H9 (cell line): Measurements from ENCODE around the gene KHNYN. TPM values are rescaled to one million over a fixed set of nuclear protein-coding genes. Genes with fewer than 3 reads are reported as not detected.

Source experiments
- DNase-seq: peaks from one replicate; pipeline ENCODE4 v3.0.0-alpha.2; 2017
- H2AFZ ChIP-seq: one replicate; pipeline ENCODE4 v1.6.1; 2013; ENCODE audit warnings: mild to moderate bottlenecking, low read length, control low read depth, moderate library complexity
- H2AK5ac ChIP-seq: 2 replicates; pipeline ENCODE4 v1.6.1; 2013; ENCODE audit warnings: low read length, control low read depth, mixed read lengths; ENCODE audit not compliant: insufficient read length
- H2BK120ac ChIP-seq: one replicate; pipeline ENCODE4 v1.6.1; 2013; ENCODE audit warnings: low read depth, mild to moderate bottlenecking, low read length, control low read depth, inconsistent platforms; ENCODE audit not compliant: poor library complexity, severe bottlenecking
- H2BK12ac ChIP-seq: 2 replicates; pipeline ENCODE4 v1.6.1; 2013; ENCODE audit warnings: low read length, control low read depth, mixed read lengths, low read depth; ENCODE audit not compliant: insufficient read length
- H2BK15ac ChIP-seq: 2 replicates; pipeline ENCODE4 v1.6.1; 2013; ENCODE audit warnings: low read depth, low read length, control low read depth
- H2BK20ac ChIP-seq: one replicate; pipeline ENCODE4 v1.6.1; 2013; ENCODE audit warnings: low read depth, mild to moderate bottlenecking, low read length, control low read depth, inconsistent platforms; ENCODE audit not compliant: poor library complexity, severe bottlenecking
- H2BK5ac ChIP-seq: 2 replicates; pipeline ENCODE4 v1.6.1; 2013; ENCODE audit warnings: low read length, control low read depth, mixed read lengths; ENCODE audit not compliant: insufficient read length
- H3K14ac ChIP-seq: 2 replicates; pipeline ENCODE4 v1.6.1; 2013; ENCODE audit warnings: low read length, control low read depth; ENCODE audit not compliant: insufficient read depth
- H3K18ac ChIP-seq: 2 replicates; pipeline ENCODE4 v1.6.1; 2013; ENCODE audit warnings: low read depth, mild to moderate bottlenecking, mixed read lengths, low read length, control low read depth; ENCODE audit not compliant: insufficient read length
- H3K23ac ChIP-seq: 2 replicates; pipeline ENCODE4 v1.6.1; 2013; ENCODE audit warnings: low read length, control low read depth, mixed read lengths, low read depth; ENCODE audit not compliant: insufficient read length
- H3K23me2 ChIP-seq: 2 replicates; pipeline ENCODE4 v1.6.1; 2013; ENCODE audit warnings: low read depth, mild to moderate bottlenecking, mixed read lengths, low read length, control low read depth; ENCODE audit not compliant: insufficient read length, poor library complexity, severe bottlenecking
- H3K27ac ChIP-seq: 2 replicates; pipeline ENCODE4 v1.5.1; 2013; ENCODE audit warnings: low read length, control low read depth, mixed read lengths, low read depth; ENCODE audit not compliant: insufficient read length
- H3K27me3 ChIP-seq: 2 replicates; pipeline ENCODE4 v1.6.1; 2013; ENCODE audit warnings: low read length, control low read depth, inconsistent platforms; ENCODE audit not compliant: insufficient read depth
- H3K4ac ChIP-seq: 2 replicates; pipeline ENCODE4 v1.6.1; 2013; ENCODE audit warnings: low read depth, mild to moderate bottlenecking, control low read depth, inconsistent platforms, low read length, moderate library complexity
- H3K4me1 ChIP-seq: 2 replicates; pipeline ENCODE4 v1.6.1; 2013; ENCODE audit warnings: low read length, control low read depth, inconsistent platforms; ENCODE audit not compliant: insufficient read depth
- H3K4me2 ChIP-seq: 2 replicates; pipeline ENCODE4 v1.6.1; 2013; ENCODE audit warnings: low read length, control low read depth, mixed read lengths; ENCODE audit not compliant: insufficient read length, insufficient read depth
- H3K56ac ChIP-seq: 2 replicates; pipeline ENCODE4 v1.6.1; 2013; ENCODE audit warnings: low read depth, mild to moderate bottlenecking, mixed read lengths, low read length, control low read depth; ENCODE audit not compliant: insufficient read length
- H3K79me1 ChIP-seq: 2 replicates; pipeline ENCODE4 v1.6.1; 2013; ENCODE audit warnings: low read depth, mild to moderate bottlenecking, moderate library complexity, low read length, control low read depth, inconsistent platforms; ENCODE audit not compliant: insufficient read depth, poor library complexity, severe bottlenecking
- H3K79me2 ChIP-seq: 2 replicates; pipeline ENCODE4 v1.6.1; 2013; ENCODE audit warnings: low read length, control low read depth, inconsistent platforms; ENCODE audit not compliant: insufficient read depth
- H3K9ac ChIP-seq: 2 replicates; pipeline ENCODE4 v1.6.1; 2013; ENCODE audit warnings: low read length, control low read depth, mixed read lengths; ENCODE audit not compliant: insufficient read length; ENCODE audit errors: extremely low read depth
- H3K9me3 ChIP-seq: one replicate; pipeline ENCODE4 v1.6.1; 2013; ENCODE audit warnings: low read depth, low read length, inconsistent platforms; ENCODE audit not compliant: control insufficient read depth
- H3T11ph ChIP-seq: one replicate; pipeline ENCODE4 v1.6.1; 2013; ENCODE audit warnings: mild to moderate bottlenecking, low read length, control low read depth, inconsistent platforms
- H4K20me1 ChIP-seq: one replicate; pipeline ENCODE4 v1.6.1; 2013; ENCODE audit not compliant: control insufficient read depth, insufficient read length, insufficient read depth
- H4K5ac ChIP-seq: 2 replicates; pipeline ENCODE4 v1.6.1; 2013; ENCODE audit warnings: low read depth, mild to moderate bottlenecking, mixed read lengths, low read length, control low read depth; ENCODE audit not compliant: insufficient read length
- H4K8ac ChIP-seq: replicated peaks from 2 replicates; pipeline ENCODE4 v1.6.1; 2013; ENCODE audit warnings: low read length, control low read depth, mixed read lengths, low read depth; ENCODE audit not compliant: insufficient read length
- H4K91ac ChIP-seq: 2 replicates; pipeline ENCODE4 v1.6.1; 2013; ENCODE audit warnings: low read depth, mild to moderate bottlenecking, moderate library complexity, mixed read lengths, low read length, control low read depth; ENCODE audit not compliant: insufficient read length
- H3K27ac Mint-ChIP-seq, 3 experiments: 2 replicates in 2 of 3; 3 replicates in 1 of 3; pipeline ENCODE4 v1.8.0; 2020 to 2021; ENCODE audit warnings: mixed read lengths in 3 of 3, mild to moderate bottlenecking in 1 of 3, moderate library complexity in 1 of 3
- H3K27me3 Mint-ChIP-seq: 2 replicates; pipeline ENCODE4 v1.8.0; 2021; ENCODE audit warnings: low read depth, mild to moderate bottlenecking, moderate library complexity, mixed read lengths
- H3K36me3 Mint-ChIP-seq, 3 experiments: 2 replicates in 2 of 3; 3 replicates in 1 of 3; pipeline ENCODE4 v1.8.0; 2020 to 2021; ENCODE audit warnings: low read depth in 3 of 3, mixed read lengths in 3 of 3; ENCODE audit not compliant: insufficient read depth in 1 of 3
- H3K4me1 Mint-ChIP-seq, 2 experiments: 2 replicates each; pipeline ENCODE4 v1.8.0; 2020; ENCODE audit warnings: mixed read lengths in 2 of 2
- H3K4me3 Mint-ChIP-seq, 2 experiments: 2 replicates in 1 of 2; 3 replicates in 1 of 2; pipeline ENCODE4 v1.8.0; 2020 to 2021; ENCODE audit warnings: mild to moderate bottlenecking in 2 of 2, mixed read lengths in 2 of 2, moderate library complexity in 1 of 2
- H3K9me3 Mint-ChIP-seq, 2 experiments: 2 replicates in 1 of 2; 3 replicates in 1 of 2; pipeline ENCODE4 v1.8.0; 2020; ENCODE audit warnings: mild to moderate bottlenecking in 2 of 2, mixed read lengths in 2 of 2, moderate library complexity in 1 of 2
- WGBS: extraction: QIAGEN DNeasy Blood & Tissue Kit; methylation state at CpG from one replicate; pipeline ENCODE4 v1.1.7; 2013; ENCODE audit warnings: missing lambda C conversion rate, low lambda C conversion rate, mixed read lengths; ENCODE audit not compliant: insufficient read length; ENCODE audit errors: extremely low coverage; 5-methylcytosine and 5-hydroxymethylcytosine counted together
- total RNA-seq: library from RNA; stranded (reverse); gene quantifications from 2 replicates; pipeline ENCODE4 v1.2.1, GENCODE V29; 2021
- TF ChIP-seq, protein P1 (sequence below): fragments of 200-600 bp; sonication (generic); conservative IDR thresholded peaks from 3 replicates; pipeline ENCODE4 v1.8.0; 2021; ENCODE audit warnings: antibody characterized with exemption, mild to moderate bottlenecking

Gene KHNYN
- total RNA-seq, 1 experiment from 2014 or later, result 30.0 TPM

DNA sequence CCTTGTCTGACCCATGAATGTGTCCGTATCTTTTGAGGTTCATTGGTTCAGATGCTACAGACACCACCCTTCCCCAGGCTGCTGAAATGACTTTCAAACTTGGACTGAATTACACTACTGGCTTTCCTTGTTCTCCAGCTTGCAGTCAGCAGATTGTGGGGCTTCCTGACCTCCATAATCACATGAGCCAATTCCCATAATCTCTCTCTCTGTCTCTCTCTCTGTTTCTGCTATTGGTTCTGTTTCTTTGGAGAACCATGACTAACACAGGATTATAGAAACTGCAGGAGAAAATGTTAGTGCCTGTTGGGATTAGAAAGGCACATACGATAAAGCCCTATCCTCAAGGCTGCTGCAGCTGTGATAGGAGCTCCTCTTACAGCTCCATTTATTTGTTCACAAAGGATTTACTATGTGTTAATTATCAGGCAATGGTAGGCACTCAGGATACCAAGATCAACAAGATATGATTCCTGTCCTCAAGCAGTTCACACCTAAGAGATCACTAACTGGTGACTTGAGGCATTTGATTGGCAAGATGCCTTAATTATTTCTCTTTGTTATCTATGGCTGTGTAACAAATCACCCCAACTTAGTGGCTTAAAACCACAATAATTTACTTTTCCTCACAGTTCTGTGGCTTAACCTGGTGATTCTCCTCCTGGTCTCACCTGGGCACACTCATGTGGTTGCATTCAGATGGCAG, 41.1 kb upstream of the KHNYN start:
- no peaks in the 10 kb centered on the region for H4K20me1 ChIP-seq
- Mint-ChIP-seq H3K36me3 (no peaks in the 10 kb centered on the region), H3K4me3 (no peak overlapping the region), H3K27me3 (peaks cover 6% of the 10 kb centered on the region), H3K9me3 (no peaks in the 10 kb centered on the region), H3K27ac (no peak overlapping the region), H3K4me1 (peaks cover 17 to 20% of the 10 kb centered on the region in 2 experiments)
- H3K27me3 ChIP-seq, result no peaks in the 10 kb centered on the region
- H4K91ac ChIP-seq, result no peak overlapping the region
- H3K79me1 ChIP-seq, result no peaks in the 10 kb centered on the region
- H3K4me1 ChIP-seq, result no peaks in the 10 kb centered on the region
- H2BK20ac ChIP-seq, result no peak overlapping the region
- no peak overlapping the region for H2BK5ac ChIP-seq
- no peak overlapping the region for H3K56ac ChIP-seq
- H3K4ac ChIP-seq, result no peak overlapping the region
- H3K18ac ChIP-seq, result no peak overlapping the region
- no peak overlapping the region for H4K8ac ChIP-seq
- no peak overlapping the region for H2BK12ac ChIP-seq
- H2BK120ac ChIP-seq, result no peak overlapping the region
- H3K23me2 ChIP-seq, result no peaks in the 10 kb centered on the region
- H3K23ac ChIP-seq, result no peak overlapping the region
- H3K9me3 ChIP-seq, result no peaks in the 10 kb centered on the region
- H3K4me2 ChIP-seq, result no peak overlapping the region
- no peak overlapping the region for H3T11ph ChIP-seq
- H3K14ac ChIP-seq, result no peak overlapping the region
- no peak overlapping the region for H3K27ac ChIP-seq
- H3K9ac ChIP-seq, result no peak overlapping the region
- no peak overlapping the region for H2AFZ ChIP-seq
- TF ChIP-seq, protein P1, sequence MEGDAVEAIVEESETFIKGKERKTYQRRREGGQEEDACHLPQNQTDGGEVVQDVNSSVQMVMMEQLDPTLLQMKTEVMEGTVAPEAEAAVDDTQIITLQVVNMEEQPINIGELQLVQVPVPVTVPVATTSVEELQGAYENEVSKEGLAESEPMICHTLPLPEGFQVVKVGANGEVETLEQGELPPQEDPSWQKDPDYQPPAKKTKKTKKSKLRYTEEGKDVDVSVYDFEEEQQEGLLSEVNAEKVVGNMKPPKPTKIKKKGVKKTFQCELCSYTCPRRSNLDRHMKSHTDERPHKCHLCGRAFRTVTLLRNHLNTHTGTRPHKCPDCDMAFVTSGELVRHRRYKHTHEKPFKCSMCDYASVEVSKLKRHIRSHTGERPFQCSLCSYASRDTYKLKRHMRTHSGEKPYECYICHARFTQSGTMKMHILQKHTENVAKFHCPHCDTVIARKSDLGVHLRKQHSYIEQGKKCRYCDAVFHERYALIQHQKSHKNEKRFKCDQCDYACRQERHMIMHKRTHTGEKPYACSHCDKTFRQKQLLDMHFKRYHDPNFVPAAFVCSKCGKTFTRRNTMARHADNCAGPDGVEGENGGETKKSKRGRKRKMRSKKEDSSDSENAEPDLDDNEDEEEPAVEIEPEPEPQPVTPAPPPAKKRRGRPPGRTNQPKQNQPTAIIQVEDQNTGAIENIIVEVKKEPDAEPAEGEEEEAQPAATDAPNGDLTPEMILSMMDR, result no peak
- H3K79me2 ChIP-seq, result no peaks in the 10 kb centered on the region; the same call in 1 of the 2 replicates
- H2AK5ac ChIP-seq, result no peak overlapping the region
- H2BK15ac ChIP-seq, result no peak overlapping the region
- no peak overlapping the region for H4K5ac ChIP-seq
- no peak for DNase-seq
- no CpG with 5 or more reads among the region's 2 CpGs for WGBS
